ENCODE data around the gene ASB4.
A peak's percentile ranks its signal among the peaks of the same experiment; 100 is the strongest.
"Not testable (repeated sequence)": the region's sequence is repeated elsewhere in the genome, so short reads cannot be mapped to it uniquely, and the experiment has no call there.

The ASB4 gene

GRCh38 chr7:95485391-95486123 is at the start of gene ASB4:
Gene ASB4, plus strand, starts transcription at chr7:95485943. Its CDS starts 29 bp downstream, at chr7:95485972.
- no peak for DNase-seq

DNA sequence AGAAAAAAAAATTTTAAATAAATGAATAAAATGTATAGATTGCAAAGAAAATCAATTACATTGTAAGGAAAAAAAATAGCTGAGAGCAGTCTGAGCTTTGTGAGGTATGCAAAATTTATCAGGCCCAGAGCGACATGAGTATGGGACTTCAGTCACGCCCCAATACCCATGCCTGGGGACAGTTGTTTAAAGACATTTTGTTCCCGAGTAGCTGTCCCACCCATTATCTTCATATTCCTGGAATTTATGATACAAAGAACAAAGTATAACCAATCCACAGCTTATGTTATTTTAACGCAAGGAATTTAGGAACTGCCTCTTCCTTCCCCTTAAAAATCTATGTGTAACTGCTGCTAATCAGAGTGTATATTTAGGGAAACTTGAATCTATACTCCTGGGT is 49.3 kb upstream of the ASB4 start:
- no peak for DNase-seq

DNA sequence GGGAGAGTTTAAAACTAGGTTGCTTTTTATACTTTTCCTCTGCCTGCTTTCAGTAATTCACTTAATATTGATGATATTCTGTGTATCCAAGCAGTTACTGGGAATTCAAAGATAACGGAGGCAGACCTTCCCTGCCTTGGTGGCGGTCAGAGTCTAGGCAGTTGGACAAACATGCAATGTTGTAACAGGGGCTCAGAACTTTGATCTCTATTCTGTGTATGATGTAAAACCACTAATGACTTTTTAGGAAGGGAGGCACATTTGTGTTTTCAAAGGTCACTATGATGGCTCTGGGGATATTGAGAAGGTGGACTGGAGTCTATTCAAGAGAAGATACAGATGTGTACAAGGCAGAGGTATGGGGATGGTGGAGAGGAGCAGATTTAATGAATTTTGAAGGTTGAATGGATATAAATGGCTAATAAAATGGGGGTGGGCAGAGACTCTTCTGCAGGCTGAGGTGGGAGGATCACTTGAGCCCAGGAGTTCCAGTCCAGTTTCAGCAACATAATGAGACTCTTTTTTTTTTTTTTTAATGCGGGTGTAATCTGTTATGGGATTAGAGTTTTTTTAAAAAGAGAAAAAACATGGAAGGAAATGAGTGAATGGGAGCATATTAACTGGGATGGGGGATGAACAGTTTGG is 45.2 kb upstream of the ASB4 start:
- DNase-seq, result no peak

GRCh38 chr7:95441042-95441823 is 44.5 kb upstream of the ASB4 start:
- DNase-seq, result no peak

- no peak for DNase-seq
Observed at GRCh38 chr7:95444796-95445195, 40.9 kb upstream of the ASB4 start.

DNA sequence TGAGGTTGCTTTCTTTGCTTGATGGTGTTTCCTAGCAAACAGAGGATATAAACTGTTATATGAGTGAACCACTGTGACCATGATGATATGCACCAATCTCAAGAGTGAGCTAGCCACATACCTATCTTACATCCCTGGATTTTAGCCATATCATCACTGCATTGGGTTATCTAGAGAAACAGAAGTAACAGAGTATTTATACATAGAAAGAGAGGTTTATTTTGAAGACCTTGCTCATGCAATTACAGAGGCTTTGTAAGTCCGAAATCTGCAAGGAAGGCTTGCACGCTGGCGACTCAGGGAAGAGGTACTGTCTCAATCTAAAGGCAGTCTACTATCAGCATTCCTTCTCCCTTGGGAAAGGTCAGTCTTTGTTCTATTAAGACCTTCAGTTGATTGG is 39.1 kb upstream of the ASB4 start:
- DNase-seq, result no peak

GRCh38 chr7:95454438-95455045 is 31.2 kb upstream of the ASB4 start:
- no peak for DNase-seq

- no peak for DNase-seq
Observed at GRCh38 chr7:95457947-95458346, 27.8 kb upstream of the ASB4 start.

DNA sequence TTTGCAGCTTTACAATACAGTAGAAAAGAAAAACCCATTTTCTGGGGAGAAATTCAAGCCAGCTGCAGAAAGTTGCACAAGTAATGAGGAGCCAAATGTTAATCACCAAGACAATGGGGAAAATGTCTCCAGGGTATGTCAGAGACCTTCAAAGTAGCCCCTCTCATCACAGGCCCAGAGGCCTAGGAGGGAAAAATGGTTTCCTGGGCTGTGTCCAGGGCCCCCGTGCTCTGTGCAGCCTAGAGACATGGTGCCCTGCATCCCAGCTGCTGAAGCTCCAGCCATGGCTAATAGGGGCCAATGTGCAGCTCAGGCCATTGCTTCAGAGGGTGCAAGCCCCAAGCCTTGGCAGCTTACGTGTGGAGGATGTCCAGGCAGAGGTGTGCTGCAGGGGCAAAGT is 25.1 kb upstream of the ASB4 start:
- DNase-seq, result not testable (repeated sequence)

DNA sequence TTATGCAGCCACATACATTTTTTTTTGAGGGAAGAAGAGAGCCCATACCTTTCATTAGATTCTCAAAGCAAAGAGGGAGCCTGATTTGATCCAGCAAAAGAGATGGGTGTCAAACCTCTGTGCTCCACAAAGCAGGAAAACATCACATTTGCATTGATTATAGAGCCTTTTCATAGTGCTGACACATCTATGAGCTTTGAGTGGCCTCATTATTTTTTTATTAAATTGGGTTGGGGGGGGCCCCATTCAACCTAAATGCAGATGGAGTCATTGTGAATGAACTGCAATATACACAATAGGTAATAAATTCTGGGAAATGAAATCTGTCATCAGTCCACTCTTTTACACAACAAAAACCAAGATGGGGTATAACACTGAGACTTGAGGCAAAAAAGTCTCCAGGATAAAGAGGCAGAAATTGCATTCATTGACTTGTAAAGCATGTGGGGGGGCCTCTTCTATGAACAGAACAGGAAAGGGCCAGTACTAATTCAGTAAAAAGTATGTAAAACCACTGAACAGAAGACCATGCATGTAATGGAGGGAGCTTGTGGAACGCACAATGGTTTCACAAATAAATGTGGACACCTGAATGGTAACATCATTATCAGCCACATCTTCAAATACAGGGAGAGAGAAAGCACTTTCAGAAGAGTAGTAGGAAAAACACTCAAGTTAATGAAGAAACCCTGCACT is 17.7 kb upstream of the ASB4 start:
- peak in 2 of 3 experiments; percentile 84 to 99 for DNase-seq

DNA sequence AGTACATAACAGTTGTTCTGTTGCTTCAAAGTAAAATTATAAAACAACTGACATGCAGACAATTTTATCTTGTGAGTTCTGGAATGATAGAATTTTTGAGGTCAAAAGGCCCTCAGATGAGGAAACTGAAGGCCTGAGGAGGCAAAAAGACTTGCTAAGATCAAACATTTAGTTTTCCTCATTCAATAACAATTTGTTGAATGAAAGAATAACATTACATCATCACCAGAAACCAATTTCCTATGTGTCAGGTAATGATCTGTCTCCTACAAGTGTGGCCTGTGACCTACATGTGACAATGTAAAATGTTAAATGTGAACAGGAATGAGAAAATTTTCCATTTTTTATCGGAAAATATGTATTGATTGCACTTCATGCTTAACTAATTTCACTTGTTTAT is 16.6 kb upstream of the ASB4 start:
- peak in 2 of 3 experiments; percentile 38 to 78 for DNase-seq

- peak; percentile 90 to 99 (median 94) for DNase-seq
Observed at GRCh38 chr7:95469848-95470247, 15.9 kb upstream of the ASB4 start.

DNA sequence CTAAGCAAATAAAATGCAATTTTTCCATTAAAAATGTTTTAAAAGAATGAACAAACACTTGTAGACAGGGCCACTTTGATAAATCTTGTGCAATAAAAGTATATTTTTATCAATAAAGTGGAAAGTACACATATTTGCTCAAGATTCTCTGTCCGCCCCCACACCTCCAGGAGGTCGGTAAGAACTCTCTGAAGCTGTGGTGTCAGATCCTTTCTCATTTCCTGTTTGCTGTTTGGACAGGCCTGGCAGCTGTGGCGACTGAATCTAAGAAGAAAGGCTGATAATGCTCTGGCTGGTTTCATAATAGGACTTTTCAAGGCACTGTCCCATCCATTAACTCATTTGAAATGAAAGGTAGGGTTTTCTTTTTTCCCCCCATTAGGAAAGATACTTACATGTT is 15.3 kb upstream of the ASB4 start:
- peak; percentile 16 to 96 (median 72) for DNase-seq

DNA sequence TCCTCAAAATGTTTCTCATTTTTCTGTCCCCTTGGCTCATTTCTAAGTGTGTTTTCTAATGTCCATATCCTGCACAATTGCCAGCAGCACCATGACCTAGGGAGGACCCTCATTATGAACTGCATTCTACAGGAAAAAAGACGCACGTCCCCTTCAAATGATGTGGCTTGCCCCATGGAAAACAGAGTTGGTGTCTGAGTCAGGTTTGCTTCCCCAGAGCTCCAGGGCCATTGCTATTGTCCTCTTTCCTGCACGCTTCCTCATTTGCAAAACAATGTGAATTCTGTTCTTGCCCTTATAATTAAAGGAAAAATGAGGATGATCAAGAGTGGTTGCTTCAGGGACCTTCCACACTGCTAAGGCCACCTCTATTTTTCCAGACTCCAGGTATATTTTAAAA is 14.7 kb upstream of the ASB4 start:
- peak in 2 of 3 experiments; percentile 61 to 84 for DNase-seq

DNA sequence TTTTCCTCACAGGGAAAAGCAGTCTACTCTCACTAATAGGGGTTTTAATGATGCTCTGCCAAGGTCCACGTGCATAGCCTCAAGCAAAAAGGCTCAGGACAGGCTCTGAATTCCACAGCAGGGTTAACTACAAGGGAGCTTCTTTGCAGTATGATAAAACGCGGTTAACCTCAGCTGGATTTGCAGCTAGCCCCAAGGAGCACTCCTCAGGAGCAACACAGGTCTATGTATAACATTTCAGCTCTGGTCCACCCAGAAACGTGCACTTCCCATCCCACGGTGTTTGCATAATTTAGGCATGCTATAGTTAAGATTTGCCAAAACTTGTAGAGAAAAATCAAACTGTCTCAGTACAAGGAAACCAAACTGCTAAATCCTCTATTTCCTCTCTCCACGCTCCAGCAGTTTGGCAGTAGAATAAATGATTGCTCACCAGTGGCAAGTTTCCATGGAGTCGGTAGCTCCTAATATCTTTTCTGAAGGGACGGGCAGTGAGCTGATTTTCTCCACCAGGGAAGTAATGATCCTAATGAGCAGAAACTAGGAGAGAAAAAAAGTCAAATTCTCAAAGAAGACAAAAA is 13.1 kb upstream of the ASB4 start:
- DNase-seq, result peak in 1 of 3 experiments; percentile 73

DNA sequence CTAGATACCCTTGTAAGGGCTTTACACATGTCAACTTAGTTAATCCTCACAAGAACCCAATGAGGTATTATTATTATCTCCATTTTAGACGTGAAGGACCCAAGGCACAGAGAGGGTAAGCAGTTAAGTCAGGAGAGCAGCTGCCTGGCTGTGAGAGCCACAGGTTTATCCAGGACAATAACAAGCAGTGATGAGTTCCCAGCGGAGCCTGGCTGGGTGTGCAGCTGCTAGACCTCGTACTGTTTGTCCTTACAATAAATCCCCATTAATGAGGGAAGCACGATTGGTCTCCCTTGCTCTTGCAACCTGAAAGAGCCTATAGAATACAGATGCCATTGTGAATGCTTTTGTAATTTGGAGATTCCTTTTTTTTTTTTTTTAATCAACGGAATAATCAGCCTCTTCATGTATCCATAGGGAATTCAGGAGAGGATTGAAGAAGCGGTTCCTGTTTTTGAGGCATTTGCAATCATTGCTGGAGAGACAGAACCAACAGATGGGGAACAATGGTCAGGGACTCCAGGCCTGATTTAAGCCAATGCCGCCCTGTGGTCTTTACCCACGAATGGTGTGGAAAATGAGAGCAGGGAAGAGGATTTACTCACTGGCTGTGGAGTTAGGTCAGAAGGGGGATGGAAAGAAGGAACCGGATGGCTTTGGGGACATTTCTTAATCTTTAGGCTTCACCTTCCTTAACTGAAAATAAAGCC is 12.3 kb upstream of the ASB4 start:
- peak; percentile 51 to 98 (median 87) for DNase-seq

DNA sequence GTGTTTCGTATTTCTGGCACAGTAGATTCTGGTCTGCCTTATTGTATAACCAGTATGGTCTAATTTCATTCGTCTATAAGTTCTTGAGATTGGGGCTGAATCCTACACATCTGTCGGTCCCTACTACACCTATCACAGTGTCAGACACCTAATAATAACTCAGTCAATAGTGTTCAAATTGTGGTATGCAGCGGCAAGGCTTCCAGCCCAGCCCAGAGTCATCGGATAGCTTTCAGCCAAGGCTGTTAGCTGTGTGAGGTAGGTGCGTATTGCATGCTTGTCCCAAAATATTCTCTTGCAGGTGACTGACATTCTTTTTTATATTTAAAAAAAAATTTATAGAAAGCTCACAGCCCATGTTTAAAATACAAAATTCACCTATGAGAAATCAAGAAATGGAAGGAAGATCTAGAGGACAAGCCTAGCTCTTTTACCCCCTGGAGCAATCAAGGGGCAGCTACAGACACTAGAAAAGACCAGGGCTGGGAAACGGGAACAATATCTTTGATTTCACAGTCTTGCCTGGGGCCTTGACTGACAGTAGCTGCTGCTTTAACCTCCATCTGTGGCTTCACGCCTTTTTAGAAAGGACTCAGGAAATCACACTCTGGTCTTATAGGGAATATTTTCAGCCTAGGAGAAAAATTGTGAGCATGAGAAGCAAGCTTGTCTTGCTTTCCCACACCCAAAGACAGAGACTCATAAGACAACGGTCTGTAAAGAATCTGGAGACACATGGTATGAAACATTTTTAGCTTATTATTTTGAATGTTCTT is 9.5 kb upstream of the ASB4 start:
- DNase-seq, result peak in 2 of 3 experiments; percentile 49 to 88

- DNase-seq, result peak; percentile 75 to 96 (median 80)
Observed at GRCh38 chr7:95476904-95477594, 8.7 kb upstream of the ASB4 start.

GRCh38 chr7:95478272-95479037 is 7.3 kb upstream of the ASB4 start:
- peak in 2 of 3 experiments; percentile 76 to 91 for DNase-seq
